Ovary (tissue), 3 donors: ENCODE results near the gene NUP62.
"Not testable (repeated sequence)": the region's sequence is repeated elsewhere in the genome, so short reads cannot be mapped to it uniquely, and the experiment has no call there.

Source experiments
- EP300 ChIP-seq: sonication (generic); formaldehyde crosslinking; IDR thresholded peaks from one replicate; pipeline ENCODE4 v1.6.1; 2017; ENCODE audit warnings: antibody characterized with exemption
- POLR2A ChIP-seq: fragments of 450-650 bp; IDR thresholded peaks from one replicate; pipeline ENCODE4 v1.6.1; 2017; ENCODE audit warnings: antibody characterized with exemption, mild to moderate bottlenecking, moderate library complexity
- TF ChIP-seq, protein P1 (sequence below), 3 donors: fragments of 450-650 bp in 2 of 3; fragments of 200-600 bp in 1 of 3; IDR thresholded peaks; one replicate each; pipeline versions ENCODE4 v1.5.1 to v1.8.0; 2016 to 2022; ENCODE audit warnings: antibody characterized with exemption in 3 of 3, mild to moderate bottlenecking in 1 of 3
- donor health status: DM: no; HTN: no; CAD: no.

DNA sequence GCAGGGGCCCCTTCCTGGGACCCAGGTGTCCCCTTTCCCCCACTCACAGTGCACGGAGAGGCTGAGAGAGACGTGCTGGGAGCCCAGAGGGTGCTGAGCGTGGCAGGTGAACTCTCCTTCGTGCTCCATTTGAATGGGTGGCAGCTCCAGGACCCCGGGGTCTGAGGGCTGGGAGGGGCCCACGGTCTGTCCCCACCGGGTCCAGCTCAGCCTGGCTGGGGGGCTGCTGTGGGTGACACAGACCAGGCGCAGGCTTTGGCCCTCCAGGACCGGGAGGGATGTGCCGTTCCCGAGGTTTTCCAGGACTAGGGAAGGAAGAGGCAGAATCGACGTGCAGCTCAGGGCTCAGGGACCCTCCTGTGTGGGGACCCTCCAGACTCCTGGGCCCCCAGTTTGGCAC lies 29.3 kb upstream of the NUP62 start:
- TF ChIP-seq, protein P1, sequence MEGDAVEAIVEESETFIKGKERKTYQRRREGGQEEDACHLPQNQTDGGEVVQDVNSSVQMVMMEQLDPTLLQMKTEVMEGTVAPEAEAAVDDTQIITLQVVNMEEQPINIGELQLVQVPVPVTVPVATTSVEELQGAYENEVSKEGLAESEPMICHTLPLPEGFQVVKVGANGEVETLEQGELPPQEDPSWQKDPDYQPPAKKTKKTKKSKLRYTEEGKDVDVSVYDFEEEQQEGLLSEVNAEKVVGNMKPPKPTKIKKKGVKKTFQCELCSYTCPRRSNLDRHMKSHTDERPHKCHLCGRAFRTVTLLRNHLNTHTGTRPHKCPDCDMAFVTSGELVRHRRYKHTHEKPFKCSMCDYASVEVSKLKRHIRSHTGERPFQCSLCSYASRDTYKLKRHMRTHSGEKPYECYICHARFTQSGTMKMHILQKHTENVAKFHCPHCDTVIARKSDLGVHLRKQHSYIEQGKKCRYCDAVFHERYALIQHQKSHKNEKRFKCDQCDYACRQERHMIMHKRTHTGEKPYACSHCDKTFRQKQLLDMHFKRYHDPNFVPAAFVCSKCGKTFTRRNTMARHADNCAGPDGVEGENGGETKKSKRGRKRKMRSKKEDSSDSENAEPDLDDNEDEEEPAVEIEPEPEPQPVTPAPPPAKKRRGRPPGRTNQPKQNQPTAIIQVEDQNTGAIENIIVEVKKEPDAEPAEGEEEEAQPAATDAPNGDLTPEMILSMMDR (IDR thresholded peaks at IDR 0.05): not testable (repeated sequence)
- not testable (repeated sequence) for TF ChIP-seq POLR2A, EP300
